Astrocyte of the spinal cord (primary cell): ENCODE data around the gene KCNA5.

Source experiments
- DNase-seq: peaks from one replicate; pipeline ENCODE4 v3.0.0; 2011; ENCODE audit warnings: low read depth, low spot score
- H3K4me3 ChIP-seq: 2 replicates; pipeline ENCODE4 v1.5.1; 2011; ENCODE audit warnings: low read depth, mild to moderate bottlenecking, low read length, moderate library complexity
- in situ Hi-C: cut with HindIII; loops from 2 replicates; pipeline ENCODE4 v1.10.0; 2017; ENCODE audit warnings: low sequenced_read_pairs
- TF ChIP-seq, protein P1 (sequence below): IDR thresholded peaks from 2 replicates; pipeline ENCODE4 v1.5.1; 2012; ENCODE audit warnings: low read depth, mild to moderate bottlenecking, low read length, inconsistent platforms

The KCNA5 gene

GRCh38 chr12:5032821-5033220 is 10.9 kb upstream of the KCNA5 start:
- H3K4me3 ChIP-seq, result no peak overlapping the region
- in situ Hi-C loops, result no loop called here
- no peak for DNase-seq
- TF ChIP-seq, protein P1, sequence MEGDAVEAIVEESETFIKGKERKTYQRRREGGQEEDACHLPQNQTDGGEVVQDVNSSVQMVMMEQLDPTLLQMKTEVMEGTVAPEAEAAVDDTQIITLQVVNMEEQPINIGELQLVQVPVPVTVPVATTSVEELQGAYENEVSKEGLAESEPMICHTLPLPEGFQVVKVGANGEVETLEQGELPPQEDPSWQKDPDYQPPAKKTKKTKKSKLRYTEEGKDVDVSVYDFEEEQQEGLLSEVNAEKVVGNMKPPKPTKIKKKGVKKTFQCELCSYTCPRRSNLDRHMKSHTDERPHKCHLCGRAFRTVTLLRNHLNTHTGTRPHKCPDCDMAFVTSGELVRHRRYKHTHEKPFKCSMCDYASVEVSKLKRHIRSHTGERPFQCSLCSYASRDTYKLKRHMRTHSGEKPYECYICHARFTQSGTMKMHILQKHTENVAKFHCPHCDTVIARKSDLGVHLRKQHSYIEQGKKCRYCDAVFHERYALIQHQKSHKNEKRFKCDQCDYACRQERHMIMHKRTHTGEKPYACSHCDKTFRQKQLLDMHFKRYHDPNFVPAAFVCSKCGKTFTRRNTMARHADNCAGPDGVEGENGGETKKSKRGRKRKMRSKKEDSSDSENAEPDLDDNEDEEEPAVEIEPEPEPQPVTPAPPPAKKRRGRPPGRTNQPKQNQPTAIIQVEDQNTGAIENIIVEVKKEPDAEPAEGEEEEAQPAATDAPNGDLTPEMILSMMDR, result no peak

GRCh38 chr12:5033883-5034282 is 9.8 kb upstream of the KCNA5 start:
- DNase-seq, result no peak
- no peak overlapping the region for H3K4me3 ChIP-seq
- TF ChIP-seq, protein P1, result no peak
- in situ Hi-C loops, result no loop called here

- in situ Hi-C loops, result no loop called here
- TF ChIP-seq, protein P1, result no peak
- DNase-seq, result no peak
- no peak overlapping the region for H3K4me3 ChIP-seq
These were observed 9.1 kb upstream of the KCNA5 start for GRCh38 chr12:5034603-5035002.

DNA sequence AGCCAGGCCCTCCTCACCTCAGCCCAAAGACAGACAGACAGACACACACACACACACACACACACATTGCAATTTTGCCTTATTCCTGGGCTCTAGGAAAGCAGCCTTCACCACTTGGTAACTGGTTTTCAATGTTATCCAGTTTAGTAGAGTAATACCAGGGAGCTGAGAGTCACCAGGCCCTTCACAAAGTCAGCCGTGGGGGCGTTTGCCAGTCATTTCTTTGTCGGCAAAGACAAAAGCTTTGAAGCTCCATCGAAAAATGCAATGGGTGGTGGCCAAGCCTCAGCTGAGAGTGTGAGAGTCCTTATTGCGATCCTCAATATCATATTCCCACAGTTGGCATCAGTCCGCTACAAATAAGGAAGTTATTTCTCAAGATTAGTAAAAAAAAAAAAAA is 8.1 kb upstream of the KCNA5 start:
- no peak overlapping the region for H3K4me3 ChIP-seq
- TF ChIP-seq, protein P1, result no peak
- DNase-seq, result no peak
- in situ Hi-C loops, result no loop called here

DNA sequence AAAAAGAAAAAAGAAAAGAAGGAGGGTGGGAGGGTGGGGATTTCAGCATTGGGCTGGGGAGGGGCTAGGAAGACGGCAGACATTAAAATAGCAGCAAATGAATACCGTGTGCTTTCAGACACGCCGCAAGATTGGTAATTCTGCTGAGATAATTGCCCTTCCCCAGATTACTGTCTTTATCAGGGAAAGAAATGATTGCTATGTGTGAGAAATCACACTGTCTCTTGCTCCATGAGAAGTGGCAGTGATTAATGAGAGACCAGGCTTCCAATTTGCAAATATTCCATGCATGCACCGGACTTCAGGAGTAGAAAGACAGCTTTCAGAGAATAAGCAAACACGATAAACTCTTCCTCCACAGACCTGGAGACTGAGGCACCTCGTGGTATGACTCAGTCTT is 7.6 kb upstream of the KCNA5 start:
- in situ Hi-C loops, result no loop called here
- no peak overlapping the region for H3K4me3 ChIP-seq
- DNase-seq, result no peak
- TF ChIP-seq, protein P1, result no peak

DNA sequence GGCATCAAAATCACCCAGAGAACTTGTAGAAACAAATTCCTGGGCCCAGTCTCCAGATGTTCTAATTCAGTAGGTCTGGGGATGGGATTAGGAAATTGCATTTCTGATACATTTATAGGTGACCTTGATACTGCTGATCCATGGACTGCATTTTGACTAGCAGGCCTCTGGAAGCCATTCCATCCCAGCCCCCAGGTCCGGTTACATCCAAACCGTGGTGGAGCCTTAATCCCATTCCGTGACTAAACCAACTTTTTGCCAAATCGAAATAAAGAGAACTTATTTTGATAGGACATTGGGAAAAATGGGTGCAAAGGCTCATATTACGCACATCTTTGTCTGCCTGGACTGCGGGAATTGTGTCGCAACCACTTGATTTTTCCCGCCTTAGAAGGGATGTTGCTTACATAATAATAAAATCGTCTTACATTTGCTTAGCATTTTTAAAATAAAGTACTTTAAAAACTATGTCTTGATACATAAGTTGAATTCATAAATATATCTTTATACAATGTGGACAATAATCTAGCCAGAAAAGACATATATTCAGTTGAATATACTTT is 5.8 kb upstream of the KCNA5 start:
- in situ Hi-C loops, result no loop called here
- TF ChIP-seq, protein P1, result no peak
- H3K4me3 ChIP-seq, result no peak overlapping the region
- DNase-seq, result no peak
